ENCODE results near the gene SLIT3.

Gene SLIT3

DNA sequence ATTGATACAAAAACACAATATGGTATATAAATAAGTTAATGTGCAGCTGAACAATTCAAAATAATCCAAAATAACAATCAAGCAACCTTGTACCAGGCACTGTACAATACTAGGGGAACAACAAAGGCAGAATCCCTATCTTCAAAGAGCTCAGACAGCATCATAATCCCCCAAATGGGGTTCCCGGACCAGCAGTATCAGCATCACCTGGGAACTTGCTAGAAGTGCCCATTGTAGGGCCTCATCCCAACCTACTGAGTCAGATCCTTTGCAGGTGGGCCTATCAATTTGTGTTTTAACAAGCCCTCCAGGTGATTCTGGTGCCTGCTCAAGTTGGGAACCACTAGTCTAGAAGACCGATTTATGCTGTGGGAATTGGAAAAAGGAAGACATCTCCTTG, 27.1 kb downstream of the SLIT3 start:
- DNase-seq (ENCODE audit: low read depth): no peak
- TF ChIP-seq, protein P1, sequence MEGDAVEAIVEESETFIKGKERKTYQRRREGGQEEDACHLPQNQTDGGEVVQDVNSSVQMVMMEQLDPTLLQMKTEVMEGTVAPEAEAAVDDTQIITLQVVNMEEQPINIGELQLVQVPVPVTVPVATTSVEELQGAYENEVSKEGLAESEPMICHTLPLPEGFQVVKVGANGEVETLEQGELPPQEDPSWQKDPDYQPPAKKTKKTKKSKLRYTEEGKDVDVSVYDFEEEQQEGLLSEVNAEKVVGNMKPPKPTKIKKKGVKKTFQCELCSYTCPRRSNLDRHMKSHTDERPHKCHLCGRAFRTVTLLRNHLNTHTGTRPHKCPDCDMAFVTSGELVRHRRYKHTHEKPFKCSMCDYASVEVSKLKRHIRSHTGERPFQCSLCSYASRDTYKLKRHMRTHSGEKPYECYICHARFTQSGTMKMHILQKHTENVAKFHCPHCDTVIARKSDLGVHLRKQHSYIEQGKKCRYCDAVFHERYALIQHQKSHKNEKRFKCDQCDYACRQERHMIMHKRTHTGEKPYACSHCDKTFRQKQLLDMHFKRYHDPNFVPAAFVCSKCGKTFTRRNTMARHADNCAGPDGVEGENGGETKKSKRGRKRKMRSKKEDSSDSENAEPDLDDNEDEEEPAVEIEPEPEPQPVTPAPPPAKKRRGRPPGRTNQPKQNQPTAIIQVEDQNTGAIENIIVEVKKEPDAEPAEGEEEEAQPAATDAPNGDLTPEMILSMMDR (conservative IDR thresholded peaks at IDR 0.05; ENCODE audit: control insufficient read depth, insufficient read depth, low read depth, low read length): no peak
- H3K4me3 ChIP-seq (ENCODE audit: control insufficient read depth, low read depth, low read length): no peak overlapping the region

DNA sequence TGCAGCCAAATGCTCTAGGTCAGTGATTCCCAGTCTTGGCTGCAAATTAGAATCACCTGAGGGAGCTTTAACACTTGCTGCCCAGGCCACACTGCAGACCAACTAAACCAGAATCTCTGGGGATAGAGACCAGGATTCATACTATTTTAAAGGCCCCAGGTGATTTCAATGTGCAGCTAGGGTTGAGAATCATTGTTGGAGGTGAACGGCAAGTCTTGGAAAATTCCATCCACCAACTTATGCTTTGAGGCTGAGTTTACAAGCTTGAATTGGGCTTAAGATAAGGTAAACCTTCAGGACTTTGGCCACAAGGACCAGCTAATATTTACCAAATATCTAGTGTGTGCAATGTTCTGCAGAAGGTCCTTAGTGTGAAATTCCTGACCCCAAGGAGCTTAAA, 27.5 kb downstream of the SLIT3 start:
- H3K4me3 ChIP-seq (ENCODE audit: control insufficient read depth, low read depth, low read length): no peak overlapping the region
- DNase-seq (ENCODE audit: low read depth): no peak
- TF ChIP-seq, protein P1 (conservative IDR thresholded peaks at IDR 0.05; ENCODE audit: control insufficient read depth, insufficient read depth, low read depth, low read length): no peak

DNA sequence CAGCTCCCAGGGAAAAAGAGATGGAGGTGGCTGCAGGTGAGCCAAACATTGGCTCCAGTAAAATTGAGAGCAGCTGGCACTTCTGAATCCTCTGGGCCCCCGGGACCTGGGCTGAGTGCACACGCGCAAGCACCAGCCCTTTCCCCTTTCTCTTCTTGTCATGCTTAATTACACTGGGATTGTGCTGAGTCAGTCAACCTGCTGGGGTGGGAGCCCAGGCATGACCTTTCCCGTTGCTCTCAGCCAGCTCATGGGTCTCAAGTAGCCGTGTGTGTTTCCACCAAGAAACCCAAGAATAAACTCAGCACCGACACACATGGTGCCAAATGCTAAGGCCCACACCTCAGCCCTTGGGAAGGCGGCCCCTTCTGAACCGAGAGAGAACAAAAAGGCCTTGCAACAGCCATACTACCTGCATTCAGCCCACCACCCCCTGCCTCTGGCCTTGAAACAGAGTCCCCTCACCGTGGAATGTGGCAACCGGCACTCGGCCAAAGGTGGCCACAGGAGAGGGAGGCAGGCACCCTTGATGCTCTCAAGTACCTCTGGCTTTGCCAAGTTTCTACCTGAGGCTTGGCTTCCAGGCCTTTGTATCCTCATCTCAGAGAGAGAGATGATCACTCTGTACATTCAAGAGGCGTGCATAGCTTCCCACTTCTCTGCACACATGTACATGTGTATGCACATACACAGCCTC, 28.1 kb downstream of the SLIT3 start:
- TF ChIP-seq, protein P1 (conservative IDR thresholded peaks at IDR 0.05; ENCODE audit: control insufficient read depth, insufficient read depth, low read depth, low read length): no peak
- H3K4me3 ChIP-seq (ENCODE audit: control insufficient read depth, low read depth, low read length): no peak overlapping the region
- DNase-seq (ENCODE audit: low read depth): no peak

DNA sequence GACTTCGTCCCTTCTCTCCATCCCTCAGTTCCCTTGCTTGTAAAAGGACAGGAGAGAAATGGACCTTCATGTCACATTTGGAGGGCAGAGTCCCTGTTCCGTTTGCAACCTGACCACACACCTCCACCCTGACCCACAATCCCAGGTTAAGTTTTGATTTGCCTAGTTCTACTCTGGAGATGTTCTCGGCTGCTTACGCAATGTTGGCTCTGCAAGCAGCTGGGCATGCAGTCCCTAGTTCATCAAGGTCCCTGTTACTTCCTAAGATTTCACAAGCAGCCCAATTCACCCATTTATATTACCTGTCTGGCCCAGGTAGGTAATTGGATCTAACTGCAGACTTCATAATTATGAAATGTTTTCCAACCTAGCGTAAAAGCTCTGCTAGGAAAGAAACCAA, 28.8 kb downstream of the SLIT3 start:
- H3K4me3 ChIP-seq (ENCODE audit: control insufficient read depth, low read depth, low read length): no peak overlapping the region
- no peak for DNase-seq (ENCODE audit: low read depth)
- TF ChIP-seq, protein P1 (conservative IDR thresholded peaks at IDR 0.05; ENCODE audit: control insufficient read depth, insufficient read depth, low read depth, low read length): no peak

DNA sequence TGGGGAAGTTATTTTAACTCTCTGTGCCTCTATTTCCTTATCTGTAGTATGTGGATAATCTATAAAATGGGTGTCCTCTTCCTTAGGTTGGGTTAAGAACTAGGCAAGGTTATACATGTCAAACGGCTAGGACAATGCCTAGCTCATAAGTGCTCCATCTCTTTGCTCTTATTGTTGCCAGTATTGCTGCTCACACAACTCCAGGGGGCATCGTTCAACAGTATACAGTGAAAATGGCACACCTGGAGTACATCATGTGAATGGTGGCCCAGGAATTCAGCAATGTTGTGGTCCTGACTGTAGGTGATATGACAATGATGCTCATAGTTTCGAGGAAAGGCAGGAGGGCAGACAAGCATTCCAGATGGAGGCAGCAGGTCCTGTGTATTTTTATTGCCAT, 30.1 kb downstream of the SLIT3 start:
- no peak overlapping the region for H3K4me3 ChIP-seq (ENCODE audit: control insufficient read depth, low read depth, low read length)
- TF ChIP-seq, protein P1 (conservative IDR thresholded peaks at IDR 0.05; ENCODE audit: control insufficient read depth, insufficient read depth, low read depth, low read length): no peak
- DNase-seq (ENCODE audit: low read depth): no peak

DNA sequence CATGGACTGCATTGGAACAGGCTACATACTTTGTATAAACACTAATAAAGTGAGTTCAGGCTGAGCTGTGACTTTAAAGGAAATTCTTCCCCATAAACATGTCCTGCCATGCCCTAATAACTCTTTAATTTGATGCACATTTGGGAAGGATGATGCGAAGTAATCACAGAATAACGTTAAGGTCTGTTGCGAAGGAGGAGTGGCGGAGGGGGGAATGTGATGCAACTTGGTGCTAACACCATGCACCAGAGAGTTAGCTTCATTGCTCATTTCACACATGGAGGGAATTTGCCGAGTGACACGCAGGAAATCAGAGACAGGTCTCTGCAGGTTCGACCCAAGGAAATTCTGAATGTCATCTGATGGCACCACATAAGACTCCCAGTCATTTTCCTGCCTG, 32.9 kb downstream of the SLIT3 start:
- no peak overlapping the region for H3K4me3 ChIP-seq (ENCODE audit: control insufficient read depth, low read depth, low read length)
- TF ChIP-seq, protein P1 (conservative IDR thresholded peaks at IDR 0.05; ENCODE audit: control insufficient read depth, insufficient read depth, low read depth, low read length): no peak
- DNase-seq (ENCODE audit: low read depth): peak; percentile 45

DNA sequence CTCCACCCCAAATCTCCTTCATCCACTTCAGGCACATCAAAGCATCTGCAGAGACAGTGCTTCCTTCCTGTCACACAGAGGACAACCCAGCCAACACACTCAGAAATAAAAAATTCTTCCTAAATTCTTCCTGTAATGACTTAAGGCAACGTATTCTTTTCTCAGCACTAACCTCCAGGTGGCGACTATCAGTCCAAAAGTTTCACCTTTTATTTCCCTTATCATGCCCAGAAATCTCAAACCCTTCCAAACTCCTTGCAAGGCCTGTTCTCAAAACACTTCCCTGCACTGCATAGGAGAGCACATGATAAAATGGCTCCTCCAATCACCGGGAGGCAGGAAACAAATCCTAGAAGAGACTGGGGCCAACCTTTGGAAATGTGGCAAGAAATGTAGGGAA, 35.1 kb downstream of the SLIT3 start:
- H3K4me3 ChIP-seq (ENCODE audit: control insufficient read depth, low read depth, low read length): no peak overlapping the region
- peak; percentile 20 for DNase-seq (ENCODE audit: low read depth)
- TF ChIP-seq, protein P1 (conservative IDR thresholded peaks at IDR 0.05; ENCODE audit: control insufficient read depth, insufficient read depth, low read depth, low read length): peak; percentile 36
